RCC 7860 (cell line): ENCODE results near the gene ELF3.
"Not testable (repeated sequence)": the region's sequence is repeated elsewhere in the genome, so short reads cannot be mapped to it uniquely, and the experiment has no call there.

Experiments used
- DNase-seq: peaks from one replicate; pipeline ENCODE4 v3.0.0-alpha.2; 2015; ENCODE audit warnings: low spot score
- FAIRE-seq: peaks from 2 replicates; lab custom pipeline; 2012; peaks lifted over from hg19 to GRCh38; lab: Jason Lieb, UNC

The ELF3 gene

GRCh38 chr1:202063093-202063492 is 52.7 kb downstream of the ELF3 start:
- DNase-seq (no peak), FAIRE-seq (no peak)

- not testable (repeated sequence) for FAIRE-seq, DNase-seq
Observed at GRCh38 chr1:202064889-202065312, 54.5 kb downstream of the ELF3 start.
